Mononuclear cell (primary cell): ENCODE results near the gene S100A5. TPM values are rescaled to one million over a fixed set of nuclear protein-coding genes. Genes with fewer than 3 reads are reported as not detected.
"Not testable (repeated sequence)": the region's sequence is repeated elsewhere in the genome, so short reads cannot be mapped to it uniquely, and the experiment has no call there.

Experiments
- H3K27me3 ChIP-seq: 2 replicates; pipeline ENCODE4 v1.6.0; 2011; ENCODE audit warnings: low read length, control low read depth; ENCODE audit not compliant: insufficient read depth
- H3K4me1 ChIP-seq: 2 replicates; pipeline ENCODE4 v1.5.1; 2011; ENCODE audit warnings: mild to moderate bottlenecking, low read length, control low read depth; ENCODE audit not compliant: insufficient read depth
- H3K4me3 ChIP-seq: 2 replicates; pipeline ENCODE4 v1.5.1; 2011; ENCODE audit warnings: mild to moderate bottlenecking, low read length, moderate library complexity
- H3K9me3 ChIP-seq: 2 replicates; pipeline ENCODE4 v1.5.1; 2011; ENCODE audit warnings: low read depth, mild to moderate bottlenecking, control low read depth, low read length
- total RNA-seq: library from RNA; depleted of rRNA; stranded (reverse); fragments of >200 nt; gene quantifications from one replicate; pipeline ENCODE4 v1.2.3, GENCODE V29; 2012

The S100A5 gene
- total RNA-seq, 1 donor: not detected

- Histone ChIP-seq H3K4me1 (peaks cover 58% of the 10 kb centered on the region), H3K4me3 (peak overlapping the region; percentile 78), H3K9me3 (no peaks in the 10 kb centered on the region), H3K27me3 (no peaks in the 10 kb centered on the region)
These were observed 6.4 kb downstream of the S100A5 start for GRCh38 chr1:153534226-153534924.

- H3K9me3 ChIP-seq: no peaks in the 10 kb centered on the region
- no peaks in the 10 kb centered on the region for H3K27me3 ChIP-seq
- peaks cover 57% of the 10 kb centered on the region for H3K4me1 ChIP-seq
- H3K4me3 ChIP-seq: peak overlapping the region; percentile 78
These were observed 7.0 kb downstream of the S100A5 start for GRCh38 chr1:153533689-153534201.

- Histone ChIP-seq H3K27me3 (no peaks in the 10 kb centered on the region), H3K4me3 (peak overlapping the region; percentile 78), H3K9me3 (no peaks in the 10 kb centered on the region), H3K4me1 (peaks cover 53% of the 10 kb centered on the region)
These were observed 7.8 kb downstream of the S100A5 start for GRCh38 chr1:153532769-153533599.

GRCh38 chr1:153532181-153532580, 8.6 kb downstream of the S100A5 start:
- Histone ChIP-seq H3K4me1 (peaks cover 58% of the 10 kb centered on the region), H3K4me3 (no peak overlapping the region), H3K9me3 (no peaks in the 10 kb centered on the region), H3K27me3 (no peaks in the 10 kb centered on the region)

GRCh38 chr1:153531638-153532037, 9.1 kb downstream of the S100A5 start:
- Histone ChIP-seq H3K4me1 (peaks cover 55% of the 10 kb centered on the region), H3K27me3 (no peaks in the 10 kb centered on the region), H3K4me3 (no peak overlapping the region), H3K9me3 (no peaks in the 10 kb centered on the region)

- Histone ChIP-seq H3K27me3 (no peaks in the 10 kb centered on the region), H3K9me3 (no peaks in the 10 kb centered on the region), H3K4me3 (no peak overlapping the region), H3K4me1 (peaks cover 28% of the 10 kb centered on the region)
These were observed 13.1 kb downstream of the S100A5 start for GRCh38 chr1:153527683-153528040.

GRCh38 chr1:153527023-153527682, 13.6 kb downstream of the S100A5 start:
- Histone ChIP-seq H3K27me3 (no peaks in the 10 kb centered on the region), H3K4me3 (no peak overlapping the region), H3K9me3 (no peaks in the 10 kb centered on the region), H3K4me1 (peaks cover 23% of the 10 kb centered on the region)

- peaks cover 16% of the 10 kb centered on the region for H3K4me1 ChIP-seq
- no peaks in the 10 kb centered on the region for H3K27me3 ChIP-seq
- H3K4me3 ChIP-seq: no peak overlapping the region
- H3K9me3 ChIP-seq: no peaks in the 10 kb centered on the region
These were observed 14.6 kb downstream of the S100A5 start for GRCh38 chr1:153526132-153526543.

- no peaks in the 10 kb centered on the region for H3K27me3 ChIP-seq
- peaks cover 16% of the 10 kb centered on the region for H3K4me1 ChIP-seq
- H3K4me3 ChIP-seq: no peak overlapping the region
- H3K9me3 ChIP-seq: no peaks in the 10 kb centered on the region
These were observed 15.5 kb downstream of the S100A5 start for GRCh38 chr1:153525088-153525728.

- H3K27me3 ChIP-seq, H3K4me3 ChIP-seq, H3K9me3 ChIP-seq: not testable (repeated sequence)
- H3K4me1 ChIP-seq: peaks cover 28% of the 10 kb centered on the region
These were observed 18.2 kb downstream of the S100A5 start for GRCh38 chr1:153522353-153523048.

- H3K4me1 ChIP-seq: peaks cover 28% of the 10 kb centered on the region
- H3K9me3 ChIP-seq, H3K27me3 ChIP-seq: not testable (repeated sequence)
These were observed 18.9 kb downstream of the S100A5 start for GRCh38 chr1:153521808-153522207.

GRCh38 chr1:153520818-153521476, 19.8 kb downstream of the S100A5 start:
- Histone ChIP-seq H3K27me3 (no peaks in the 10 kb centered on the region), H3K9me3 (no peaks in the 10 kb centered on the region), H3K4me1 (peaks cover 28% of the 10 kb centered on the region), H3K4me3 (no peak overlapping the region)

More at GRCh38 chr1:153521808-153522207, 18.9 kb downstream of the S100A5 start:
- H3K4me3 ChIP-seq: not testable (repeated sequence)

GRCh38 chr1:153520137-153520691, 20.5 kb downstream of the S100A5 start:
- H3K4me1 ChIP-seq: peaks cover 33% of the 10 kb centered on the region
- not testable (repeated sequence) for H3K27me3 ChIP-seq, H3K9me3 ChIP-seq, H3K4me3 ChIP-seq

GRCh38 chr1:153519242-153519641, 21.5 kb downstream of the S100A5 start:
- Histone ChIP-seq H3K4me3 (no peak overlapping the region), H3K4me1 (peaks cover 43% of the 10 kb centered on the region), H3K9me3 (no peaks in the 10 kb centered on the region), H3K27me3 (no peaks in the 10 kb centered on the region)
